CD4-positive, alpha-beta memory T cell (primary cell): ENCODE data around the gene GRIK4. TPM values are rescaled to one million over a fixed set of nuclear protein-coding genes. Genes with fewer than 3 reads are reported as not detected.

ENCODE experiments used
- CTCF ChIA-PET: fragments of 350-600 bp; sonication (Branson Sonifier 250); formaldehyde crosslinking; loops from one replicate; lab custom pipeline; 2021; ENCODE audit warnings: inconsistent platforms; ENCODE audit not compliant: partially characterized antibody; lab: Charles Lee
- POLR2A ChIA-PET: fragments of 350-600 bp; sonication (Branson Sonifier 250); formaldehyde crosslinking; loops from one replicate; lab custom pipeline; 2021; ENCODE audit not compliant: partially characterized antibody; lab: Charles Lee
- DNase-seq, 5 donors: peaks; one replicate each; pipeline versions ENCODE4 v3.0.0 to v3.0.0-alpha.2; 2020 to 2022; ENCODE audit warnings: mixed read lengths in 1 of 5
- H3K27ac ChIP-seq: one replicate; pipeline ENCODE4 v1.7.0; 2013; ENCODE audit warnings: low read depth, low read length
- H3K27me3 ChIP-seq: 2 replicates; pipeline ENCODE4 v1.7.0; 2013; ENCODE audit warnings: mild to moderate bottlenecking, low read length, moderate library complexity; ENCODE audit not compliant: insufficient read depth
- H3K36me3 ChIP-seq: 2 replicates; pipeline ENCODE4 v1.7.0; 2013; ENCODE audit warnings: mild to moderate bottlenecking, low read length, moderate library complexity; ENCODE audit not compliant: insufficient read depth
- H3K4me1 ChIP-seq: 2 replicates; pipeline ENCODE4 v1.7.0; 2013; ENCODE audit warnings: mild to moderate bottlenecking, low read length, moderate library complexity; ENCODE audit not compliant: insufficient read depth
- H3K4me3 ChIP-seq, 2 donors: one replicate each; pipeline ENCODE4 v1.7.0; 2013; ENCODE audit warnings: low read length in 2 of 2, mild to moderate bottlenecking in 1 of 2
- H3K9me3 ChIP-seq, 2 donors: one replicate each; pipeline ENCODE4 v1.7.0; 2013; ENCODE audit warnings: low read length in 2 of 2, control low read depth in 1 of 2; ENCODE audit not compliant: control insufficient read depth in 1 of 2
- H3K27ac Mint-ChIP-seq, 7 donors: one replicate each; pipeline ENCODE4 v1.8.0; 2020 to 2021; ENCODE audit warnings: mixed read lengths in 7 of 7, mild to moderate bottlenecking in 6 of 7, inconsistent platforms in 3 of 7, moderate library complexity in 3 of 7
- H3K27me3 Mint-ChIP-seq, 2 donors: one replicate each; pipeline ENCODE4 v1.8.0; 2020 to 2021; ENCODE audit warnings: mixed read lengths in 2 of 2
- H3K36me3 Mint-ChIP-seq, 2 donors: one replicate each; pipeline ENCODE4 v1.8.0; 2020 to 2021; ENCODE audit warnings: mixed read lengths in 2 of 2, inconsistent platforms in 1 of 2, mild to moderate bottlenecking in 1 of 2
- H3K4me1 Mint-ChIP-seq, 4 donors: one replicate each; pipeline ENCODE4 v1.8.0; 2020 to 2021; ENCODE audit warnings: mixed read lengths in 4 of 4, mild to moderate bottlenecking in 1 of 4
- H3K4me3 Mint-ChIP-seq, 8 donors: one replicate each; pipeline ENCODE4 v1.8.0; 2020 to 2021; ENCODE audit warnings: mixed read lengths in 8 of 8, mild to moderate bottlenecking in 7 of 8, moderate library complexity in 6 of 8, inconsistent platforms in 3 of 8
- H3K9me3 Mint-ChIP-seq, 8 donors: one replicate each; pipeline ENCODE4 v1.8.0; 2020 to 2021; ENCODE audit warnings: mixed read lengths in 8 of 8, mild to moderate bottlenecking in 5 of 8, inconsistent platforms in 3 of 8, moderate library complexity in 1 of 8
- intact Hi-C: fragments of 100-400 bp; cut with micrococcal nuclease; formaldehyde crosslinking; loops from one replicate; pipeline ENCODE4 v1.15.1; 2023
- polyA plus RNA-seq, 2 donors: library from polyadenylated mRNA; unstranded; fragments of 300-500 nt; fragmentation: Illumina TruSeq; gene quantifications; one replicate each; pipeline ENCODE4 v1.2.3, GENCODE V29; 2021
- total RNA-seq, 2 experiments: library from RNA; stranded (reverse); gene quantifications; one replicate each; pipeline ENCODE4 v1.2.3, GENCODE V29; 2021

The GRIK4 gene
- total and polyA plus RNA-seq, 4 experiments from 2014 or later, result 0.06 TPM; not detected in 3

DNA sequence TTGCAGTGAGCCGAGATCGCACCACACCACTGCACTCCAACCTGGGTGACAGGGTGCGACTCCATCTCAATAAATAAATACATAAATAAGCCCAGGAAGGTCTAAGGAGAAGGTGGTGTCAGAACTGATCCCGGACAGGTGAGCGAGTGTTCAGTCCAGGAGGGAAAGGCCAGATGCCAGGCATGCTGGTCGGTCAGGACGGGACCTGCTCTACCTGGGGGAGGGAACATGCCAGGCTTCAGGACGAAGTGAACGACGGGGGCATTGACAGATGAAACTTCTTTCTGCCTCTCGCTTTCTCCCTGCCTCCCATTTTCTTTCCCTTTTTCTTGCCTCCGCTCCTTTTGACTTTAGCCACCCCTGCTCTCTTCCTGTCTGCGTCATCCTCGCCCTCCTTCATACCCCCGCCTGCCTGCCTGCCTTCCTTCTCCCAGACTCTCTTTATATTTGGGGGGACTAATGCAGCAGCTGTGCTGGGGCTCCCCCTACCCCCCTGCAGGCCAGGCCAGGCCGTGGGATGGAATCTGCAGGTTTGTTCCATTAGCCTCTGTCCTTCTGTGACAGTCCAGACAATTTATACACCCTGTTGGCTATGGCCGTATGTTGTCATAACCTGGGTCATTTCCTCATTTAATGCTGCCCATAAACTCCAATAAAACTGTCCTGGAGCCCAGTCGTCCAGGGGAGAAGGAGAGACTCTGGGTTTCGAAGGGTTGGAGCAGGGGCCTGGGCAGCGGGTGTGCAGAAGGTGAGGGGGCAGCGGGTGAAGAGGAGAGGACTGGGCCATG is 303.2 kb downstream of the GRIK4 start:
- Histone ChIP-seq H3K4me1 (no peaks in the 10 kb centered on the region), H3K9me3 (no peaks in the 10 kb centered on the region), H3K36me3 (no peaks in the 10 kb centered on the region), H3K27ac (no peak overlapping the region), H3K27me3 (no peaks in the 10 kb centered on the region), H3K4me3 (no peak overlapping the region)
- no peak overlapping the region for H3K4me3 Mint-ChIP-seq
- ChIA-PET CTCF (interaction anchor here (1.3 kb wide), 1 partner anchor 12 kb away, joined by 4 read pairs; no protein-coding TSS in a partner anchor), POLR2A (no interaction called here)
- no peak for DNase-seq
- peaks cover 17 to 20% of the 10 kb centered on the region in 2 donors for H3K27me3 Mint-ChIP-seq
- no peaks in the 10 kb centered on the region for H3K4me1 Mint-ChIP-seq
- H3K36me3 Mint-ChIP-seq, result no peaks in the 10 kb centered on the region
- H3K27ac Mint-ChIP-seq, result no peak overlapping the region
- no peaks in the 10 kb centered on the region for H3K9me3 Mint-ChIP-seq
- intact Hi-C loops, result no loop called here

- Histone ChIP-seq H3K36me3 (no peaks in the 10 kb centered on the region), H3K9me3 (no peaks in the 10 kb centered on the region), H3K4me1 (no peaks in the 10 kb centered on the region), H3K27ac (no peak overlapping the region), H3K27me3 (no peaks in the 10 kb centered on the region), H3K4me3 (no peak overlapping the region)
- H3K27ac Mint-ChIP-seq, result no peak overlapping the region
- no peaks in the 10 kb centered on the region for H3K36me3 Mint-ChIP-seq
- ChIA-PET POLR2A (no interaction called here), CTCF (interaction anchor here (1.3 kb wide), 1 partner anchor 13 kb away, joined by 4 read pairs; no protein-coding TSS in a partner anchor)
- intact Hi-C loops, result no loop called here
- no peaks in the 10 kb centered on the region for H3K9me3 Mint-ChIP-seq
- no peak overlapping the region for H3K4me3 Mint-ChIP-seq
- H3K27me3 Mint-ChIP-seq, result peaks cover 19 to 22% of the 10 kb centered on the region in 2 donors
- H3K4me1 Mint-ChIP-seq, result no peaks in the 10 kb centered on the region
- no peak for DNase-seq
Observed at GRCh38 chr11:120815319-120816100, 304.0 kb downstream of the GRIK4 start.

DNA sequence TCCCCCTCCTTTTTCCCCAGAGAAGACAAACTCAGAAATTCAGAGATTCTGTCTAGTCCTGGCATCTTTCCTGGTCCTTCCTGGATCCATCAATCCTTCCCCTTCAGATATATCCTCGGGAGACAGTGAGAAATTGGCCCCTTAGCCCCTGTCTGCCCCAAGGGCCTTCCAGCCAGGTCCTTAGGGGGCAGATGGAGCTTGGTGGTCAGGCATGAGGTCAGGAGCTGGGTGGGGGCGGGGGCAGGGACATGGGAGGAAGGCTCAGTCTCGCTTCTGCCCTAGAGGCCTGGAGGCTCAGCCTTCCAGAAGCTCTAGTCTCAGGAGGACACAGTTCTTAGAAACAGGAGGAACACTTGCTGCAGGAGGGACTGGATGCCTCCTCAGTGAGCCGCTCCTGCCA is 304.6 kb downstream of the GRIK4 start:
- H3K4me3 Mint-ChIP-seq, result no peak overlapping the region
- H3K4me3 ChIP-seq, result no peak overlapping the region
- no peaks in the 10 kb centered on the region for H3K9me3 Mint-ChIP-seq
- H3K27me3 Mint-ChIP-seq, result peaks cover 20 to 22% of the 10 kb centered on the region in 2 donors
- H3K4me1 ChIP-seq, result no peaks in the 10 kb centered on the region
- ChIA-PET CTCF (interaction anchor here (1.3 kb wide), 1 partner anchor 14 kb away, joined by 4 read pairs; no protein-coding TSS in a partner anchor), POLR2A (no interaction called here)
- H3K36me3 ChIP-seq, result no peaks in the 10 kb centered on the region
- H3K27me3 ChIP-seq, result no peaks in the 10 kb centered on the region
- no peak overlapping the region for H3K27ac ChIP-seq
- H3K36me3 Mint-ChIP-seq, result no peaks in the 10 kb centered on the region
- DNase-seq, result no peak
- H3K27ac Mint-ChIP-seq, result no peak overlapping the region
- intact Hi-C loops, result no loop called here
- no peaks in the 10 kb centered on the region for H3K4me1 Mint-ChIP-seq
- no peaks in the 10 kb centered on the region for H3K9me3 ChIP-seq

DNA sequence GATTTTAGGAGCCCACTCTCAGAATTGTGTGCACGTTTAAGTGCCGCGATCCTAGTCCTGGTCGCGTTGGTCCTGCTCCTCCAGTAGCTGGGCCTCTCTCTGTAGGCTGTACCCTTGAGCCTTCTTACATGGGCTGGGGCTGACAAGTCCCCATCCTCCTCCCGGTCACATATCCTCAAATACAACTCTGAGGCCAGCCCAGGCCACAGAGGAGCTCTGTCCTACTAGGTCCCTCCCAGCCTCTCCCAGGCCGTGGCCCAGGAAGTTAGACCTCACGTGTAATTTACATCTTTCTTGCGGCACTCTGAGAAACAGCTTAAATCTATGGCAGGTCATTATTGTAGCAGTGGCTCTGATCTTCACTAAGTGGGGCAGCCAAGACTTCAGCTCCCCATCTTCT is 305.2 kb downstream of the GRIK4 start:
- Histone ChIP-seq H3K4me3 (no peak overlapping the region), H3K9me3 (no peaks in the 10 kb centered on the region), H3K27ac (no peak overlapping the region), H3K27me3 (no peaks in the 10 kb centered on the region), H3K36me3 (no peaks in the 10 kb centered on the region), H3K4me1 (no peaks in the 10 kb centered on the region)
- Mint-ChIP-seq H3K4me3 (no peak overlapping the region), H3K27ac (no peak overlapping the region), H3K27me3 (peaks cover 21 to 22% of the 10 kb centered on the region in 2 donors), H3K36me3 (no peaks in the 10 kb centered on the region), H3K4me1 (no peaks in the 10 kb centered on the region), H3K9me3 (no peaks in the 10 kb centered on the region)
- ChIA-PET CTCF (no interaction called here), POLR2A (no interaction called here)
- intact Hi-C loops, result no loop called here
- no peak for DNase-seq

DNA sequence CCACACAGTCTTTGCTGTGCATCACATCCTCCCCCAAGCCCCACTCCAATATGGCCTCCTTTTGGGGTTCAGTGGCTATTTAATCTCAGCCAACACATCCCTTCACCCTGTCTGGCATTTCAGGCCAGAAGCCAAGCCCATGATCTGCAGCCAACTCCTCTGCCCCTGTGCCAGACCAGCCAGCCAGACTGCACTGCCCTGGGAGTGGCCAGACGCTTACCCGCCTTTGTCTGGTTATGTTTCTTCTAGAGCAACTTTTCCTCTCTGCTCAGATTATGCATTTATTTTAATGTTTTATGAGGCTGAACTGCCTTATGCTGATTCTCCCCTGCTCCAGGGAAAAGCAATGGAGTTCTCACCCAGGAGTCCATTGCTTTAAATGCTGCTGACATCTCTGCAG is 305.6 kb downstream of the GRIK4 start:
- Mint-ChIP-seq H3K4me3 (no peak overlapping the region), H3K4me1 (no peaks in the 10 kb centered on the region), H3K27me3 (peaks cover 21 to 22% of the 10 kb centered on the region in 2 donors), H3K27ac (no peak overlapping the region), H3K9me3 (no peaks in the 10 kb centered on the region), H3K36me3 (no peaks in the 10 kb centered on the region)
- intact Hi-C loops, result no loop called here
- POLR2A ChIA-PET, result no interaction called here
- H3K36me3 ChIP-seq, result no peaks in the 10 kb centered on the region
- no peaks in the 10 kb centered on the region for H3K9me3 ChIP-seq
- CTCF ChIA-PET, result no interaction called here
- H3K27me3 ChIP-seq, result no peaks in the 10 kb centered on the region
- H3K4me3 ChIP-seq, result no peak overlapping the region
- no peak overlapping the region for H3K27ac ChIP-seq
- DNase-seq, result no peak
- H3K4me1 ChIP-seq, result no peaks in the 10 kb centered on the region

DNA sequence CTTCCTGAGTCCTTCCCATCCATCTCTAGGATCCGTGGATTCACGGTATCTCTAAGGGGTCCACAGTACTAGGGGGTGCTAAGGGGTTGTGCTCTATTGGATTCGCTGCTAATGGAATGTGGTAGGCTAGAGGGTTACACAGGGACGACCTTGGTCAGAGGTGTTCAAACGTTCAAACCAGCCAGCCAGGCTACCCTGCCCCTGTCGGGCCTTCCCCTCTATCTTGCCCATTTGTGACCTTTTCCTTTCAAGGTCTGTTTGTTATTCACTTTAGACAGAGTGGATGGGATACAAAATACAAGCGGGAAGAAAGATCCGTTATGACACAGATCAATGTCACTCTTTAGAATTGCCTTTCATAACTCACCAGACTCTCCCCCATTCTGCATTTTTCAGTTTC is 306.5 kb downstream of the GRIK4 start:
- ChIA-PET CTCF (no interaction called here), POLR2A (no interaction called here)
- H3K4me1 ChIP-seq, result no peaks in the 10 kb centered on the region
- peaks cover 17 to 22% of the 10 kb centered on the region in 2 donors for H3K27me3 Mint-ChIP-seq
- H3K4me1 Mint-ChIP-seq, result no peaks in the 10 kb centered on the region
- no peaks in the 10 kb centered on the region for H3K36me3 Mint-ChIP-seq
- no peak overlapping the region for H3K27ac ChIP-seq
- H3K4me3 ChIP-seq, result no peak overlapping the region
- H3K36me3 ChIP-seq, result no peaks in the 10 kb centered on the region
- H3K9me3 ChIP-seq, result no peaks in the 10 kb centered on the region
- no peak overlapping the region for H3K27ac Mint-ChIP-seq
- no peaks in the 10 kb centered on the region for H3K27me3 ChIP-seq
- H3K9me3 Mint-ChIP-seq, result no peaks in the 10 kb centered on the region
- intact Hi-C loops, result no loop called here
- no peak for DNase-seq
- H3K4me3 Mint-ChIP-seq, result no peak overlapping the region

DNA sequence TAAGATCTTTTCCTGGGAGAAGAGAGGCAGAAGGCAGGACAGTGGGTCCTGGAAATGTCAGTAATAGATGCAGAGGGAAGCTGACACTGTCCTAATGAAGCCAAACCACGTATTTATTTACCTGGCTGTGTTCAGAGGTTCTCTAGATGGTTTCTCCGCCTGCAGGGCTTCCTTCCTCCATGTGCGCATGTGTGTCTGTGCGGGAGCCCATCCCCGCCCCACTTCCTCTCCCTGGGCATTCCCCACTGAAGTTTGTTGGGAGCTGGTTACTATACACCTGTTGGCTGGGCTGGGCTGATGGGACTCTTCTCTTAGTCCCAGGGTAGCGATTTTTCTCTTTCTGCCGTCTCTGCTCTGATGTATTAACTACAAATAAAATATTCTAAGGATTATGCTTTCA is 307.5 kb downstream of the GRIK4 start:
- Mint-ChIP-seq H3K27me3 (peaks cover 15 to 22% of the 10 kb centered on the region in 2 donors), H3K9me3 (no peaks in the 10 kb centered on the region), H3K36me3 (no peaks in the 10 kb centered on the region), H3K4me1 (no peaks in the 10 kb centered on the region), H3K27ac (no peak overlapping the region), H3K4me3 (no peak overlapping the region)
- DNase-seq, result no peak
- no peaks in the 10 kb centered on the region for H3K27me3 ChIP-seq
- no peak overlapping the region for H3K27ac ChIP-seq
- no peaks in the 10 kb centered on the region for H3K36me3 ChIP-seq
- H3K4me3 ChIP-seq, result no peak overlapping the region
- no peaks in the 10 kb centered on the region for H3K9me3 ChIP-seq
- intact Hi-C loops, result no loop called here
- CTCF ChIA-PET, result no interaction called here
- POLR2A ChIA-PET, result no interaction called here
- H3K4me1 ChIP-seq, result no peaks in the 10 kb centered on the region
